Limb (tissue), 2 donors: Measurements from ENCODE around the gene TNPO1.
"Not testable (repeated sequence)": the region's sequence is repeated elsewhere in the genome, so short reads cannot be mapped to it uniquely, and the experiment has no call there.

Source experiments
- DNase-seq, 2 donors: peaks; one replicate each; pipeline ENCODE4 v3.0.0-alpha.2; 2016; ENCODE audit errors: extremely low spot score in 2 of 2

The TNPO1 gene

DNA sequence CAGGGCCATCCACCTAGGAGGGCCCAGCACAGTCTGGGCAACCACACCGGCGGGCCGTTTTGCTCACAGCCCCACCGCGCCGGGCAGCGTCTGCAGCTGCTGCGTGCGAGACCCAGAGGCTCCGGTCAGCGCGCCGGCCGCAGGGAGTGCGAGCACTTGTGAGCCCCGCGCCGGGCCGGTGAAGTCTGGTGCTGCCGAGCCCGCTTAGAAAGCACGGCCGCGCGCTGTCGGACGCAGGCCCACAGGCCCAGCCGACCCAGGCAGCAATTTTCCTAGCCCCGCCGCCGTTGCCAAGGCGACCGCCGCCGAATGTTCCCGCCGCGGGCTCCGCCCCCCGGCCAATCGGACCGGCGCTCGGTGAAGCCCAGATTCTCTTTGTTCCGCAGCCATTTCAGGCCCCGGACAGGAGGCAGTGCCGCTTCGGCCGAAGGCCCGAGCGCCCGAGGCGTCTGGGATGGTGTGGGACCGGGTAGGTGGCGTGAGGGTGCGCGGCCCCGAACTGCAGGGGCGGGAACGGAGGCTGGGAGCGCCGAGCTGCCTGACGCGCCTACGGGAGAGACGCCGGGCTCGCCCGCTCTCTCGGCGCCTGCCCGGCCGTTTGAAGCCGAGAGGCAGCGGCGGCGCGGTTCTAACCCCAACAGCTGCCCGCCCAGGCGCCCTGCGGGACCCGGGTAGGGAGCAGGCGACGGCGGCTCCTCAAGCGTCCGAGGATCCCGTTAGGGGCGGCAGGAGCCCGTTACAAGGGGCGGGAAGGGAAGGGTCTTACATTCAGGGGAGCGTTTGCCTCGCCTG, at the start of gene TNPO1:
TNPO1 (plus strand) TSS at position 378 of the 792 bp plus-strand sequence; CDS start at position 455, 77 bp downstream.
- peak; percentile 89 to 97 for DNase-seq

DNA sequence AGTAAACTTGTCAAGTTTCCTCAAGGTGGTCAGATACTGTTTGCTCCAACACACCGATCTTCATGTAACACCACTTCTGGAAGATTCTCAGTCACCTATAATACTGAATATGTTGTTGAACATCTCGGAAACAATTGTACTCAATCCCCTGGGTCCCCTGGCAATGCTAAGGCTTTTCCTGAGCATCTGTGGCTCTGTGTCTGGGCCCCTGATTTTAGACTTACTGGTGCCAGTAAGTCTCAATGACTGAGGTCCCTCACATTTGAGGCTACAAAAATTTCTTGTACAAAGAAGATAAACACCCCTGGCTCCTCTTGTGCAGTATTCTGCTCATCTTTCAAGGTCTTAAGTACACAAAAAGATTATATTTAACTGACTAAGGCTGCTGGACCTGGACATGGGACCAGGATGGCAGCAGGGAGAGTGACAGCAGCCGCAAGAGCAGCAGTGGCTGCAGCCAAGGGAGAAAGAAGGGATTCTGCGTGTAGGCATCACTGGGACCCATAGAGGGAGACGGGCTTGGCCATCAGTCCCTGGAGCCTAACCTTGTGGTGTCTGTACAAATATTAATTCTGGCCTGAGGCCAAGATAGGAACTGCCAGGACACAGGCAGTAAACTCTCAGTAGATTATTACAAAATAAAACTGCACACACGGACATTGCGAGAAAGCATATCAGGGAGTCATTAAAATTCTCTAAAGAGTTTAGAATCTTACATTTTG, 49.0 kb upstream of the TNPO1 start:
- DNase-seq, result no peak

DNA sequence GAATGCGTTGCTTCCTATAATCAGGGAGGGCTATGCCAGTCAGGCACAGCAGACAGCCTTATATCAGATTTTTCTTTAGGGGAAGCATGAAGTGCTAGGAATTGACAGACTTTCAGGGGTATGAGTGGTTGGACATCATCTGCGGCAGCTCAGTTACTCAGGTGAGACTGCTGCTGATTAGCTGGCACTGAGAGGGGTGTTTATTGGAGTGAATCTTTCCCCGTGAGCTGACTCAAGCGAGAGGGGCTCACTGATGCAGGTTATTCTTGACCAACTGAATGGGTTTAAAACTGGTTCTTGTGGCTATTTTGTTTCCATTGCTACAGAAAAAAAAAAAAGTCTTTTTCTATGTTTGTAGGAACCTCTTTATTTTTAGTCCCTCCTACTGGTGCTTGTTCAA, 46.2 kb upstream of the TNPO1 start:
- DNase-seq, result no peak

DNA sequence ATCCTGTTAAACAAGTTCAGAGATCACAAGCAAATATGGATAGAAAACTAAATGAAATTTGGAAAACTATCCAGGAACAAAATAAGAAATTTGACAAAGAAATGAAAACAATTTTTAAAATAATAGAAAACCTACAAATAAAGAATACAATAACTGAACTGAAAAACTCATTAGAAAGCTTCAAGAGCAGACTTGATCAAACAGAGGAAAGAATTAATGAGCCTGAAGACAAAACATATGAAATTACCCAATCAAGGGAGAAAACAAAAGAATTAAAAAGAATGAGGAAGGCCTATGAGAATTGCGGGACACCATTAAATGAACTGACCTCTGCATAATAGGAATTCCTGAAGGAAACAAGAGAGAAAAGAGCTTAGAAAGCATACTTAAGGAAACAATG, 39.8 kb upstream of the TNPO1 start:
- DNase-seq, result no peak

DNA sequence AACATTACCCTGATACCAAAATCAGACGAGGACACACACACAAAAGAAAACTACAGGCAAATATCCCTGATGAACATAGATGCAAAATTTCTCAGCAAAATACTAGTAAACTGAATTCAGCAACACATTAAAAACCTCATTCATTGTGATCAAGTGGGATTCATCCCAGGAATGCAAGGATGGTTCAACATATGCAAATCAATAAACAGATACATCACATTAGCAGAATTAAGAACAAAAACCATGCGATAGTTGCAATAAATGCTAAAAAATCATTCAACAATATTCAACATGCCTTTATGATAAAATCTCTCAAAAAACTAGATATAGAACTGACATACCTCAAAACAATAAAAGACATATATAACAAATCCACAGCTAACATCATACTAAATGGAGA, 36.9 kb upstream of the TNPO1 start:
- no peak for DNase-seq

DNA sequence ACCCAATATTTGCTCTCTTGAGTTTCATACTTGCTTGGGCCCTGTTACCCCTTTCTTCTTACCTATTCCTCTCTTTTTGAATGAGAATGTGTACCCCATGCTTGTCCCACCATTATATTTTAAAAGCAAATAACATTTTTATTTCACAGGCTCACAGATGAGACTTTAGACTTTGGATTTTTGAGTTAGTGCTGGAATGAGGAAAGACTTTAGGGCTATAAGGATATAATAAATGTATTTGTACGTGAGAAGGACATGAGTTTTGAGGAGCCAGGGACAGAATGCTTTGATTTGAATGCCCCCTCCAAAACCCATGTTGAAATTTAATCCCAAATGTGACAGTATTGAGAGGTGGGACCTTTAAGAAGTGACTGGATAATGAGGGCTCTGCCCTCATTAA, 33.1 kb upstream of the TNPO1 start:
- DNase-seq, result no peak

DNA sequence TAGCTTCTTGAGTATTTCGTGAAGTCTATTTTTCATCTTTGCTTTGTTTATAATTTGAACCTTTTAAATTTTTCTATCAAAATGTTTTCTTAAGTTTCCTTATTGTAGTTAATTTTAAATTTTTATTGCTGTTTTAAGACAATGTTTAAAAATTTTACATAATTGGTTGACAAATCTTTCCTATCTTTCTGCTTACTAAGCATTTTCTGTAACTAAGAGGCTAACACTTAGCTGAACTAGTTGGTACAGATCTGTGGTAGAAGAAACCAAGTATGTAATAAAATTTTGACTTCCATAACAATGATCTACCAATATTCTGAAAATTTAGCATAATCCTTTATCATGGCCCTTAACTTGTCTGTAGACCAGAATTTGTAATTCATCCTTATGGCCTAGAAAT, 32.3 kb upstream of the TNPO1 start:
- DNase-seq, result no peak

DNA sequence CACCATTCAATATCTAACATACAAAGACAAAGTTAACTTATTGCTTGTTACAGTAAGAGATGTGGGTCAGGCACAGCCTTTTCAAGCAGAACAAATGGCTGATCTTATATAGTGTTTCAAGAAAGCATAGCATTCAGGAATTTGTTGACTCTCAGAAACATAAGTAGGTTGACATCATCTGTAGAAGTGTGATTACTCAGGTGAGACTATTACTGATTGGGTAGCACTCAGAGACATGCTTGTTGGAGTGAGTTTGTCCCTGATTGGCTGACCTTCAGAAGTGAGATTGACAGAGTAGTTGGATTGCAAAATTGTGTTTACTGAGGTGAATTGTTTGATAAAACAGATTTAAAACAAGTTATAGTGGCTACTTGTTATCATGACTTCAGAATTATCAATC, 30.7 kb upstream of the TNPO1 start:
- no peak for DNase-seq

DNA sequence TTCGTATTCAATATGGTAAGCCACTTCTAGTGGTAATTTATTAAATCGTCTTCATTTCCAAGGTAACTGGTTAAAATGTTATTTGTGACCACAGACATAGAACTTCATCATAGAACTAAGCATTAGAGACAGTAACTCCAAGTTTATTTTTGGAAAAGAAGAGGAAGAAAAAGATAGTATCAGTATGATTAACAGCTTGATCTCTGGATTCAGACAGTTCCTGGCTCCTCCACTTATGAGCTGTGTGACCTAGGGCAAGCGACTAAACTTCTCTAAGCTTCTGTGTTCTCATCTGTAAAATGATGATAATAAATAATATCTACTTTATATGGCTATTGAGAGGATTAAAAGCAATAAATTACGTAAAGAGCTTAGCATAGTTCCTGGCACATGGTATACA, 29.8 kb upstream of the TNPO1 start:
- no peak for DNase-seq

DNA sequence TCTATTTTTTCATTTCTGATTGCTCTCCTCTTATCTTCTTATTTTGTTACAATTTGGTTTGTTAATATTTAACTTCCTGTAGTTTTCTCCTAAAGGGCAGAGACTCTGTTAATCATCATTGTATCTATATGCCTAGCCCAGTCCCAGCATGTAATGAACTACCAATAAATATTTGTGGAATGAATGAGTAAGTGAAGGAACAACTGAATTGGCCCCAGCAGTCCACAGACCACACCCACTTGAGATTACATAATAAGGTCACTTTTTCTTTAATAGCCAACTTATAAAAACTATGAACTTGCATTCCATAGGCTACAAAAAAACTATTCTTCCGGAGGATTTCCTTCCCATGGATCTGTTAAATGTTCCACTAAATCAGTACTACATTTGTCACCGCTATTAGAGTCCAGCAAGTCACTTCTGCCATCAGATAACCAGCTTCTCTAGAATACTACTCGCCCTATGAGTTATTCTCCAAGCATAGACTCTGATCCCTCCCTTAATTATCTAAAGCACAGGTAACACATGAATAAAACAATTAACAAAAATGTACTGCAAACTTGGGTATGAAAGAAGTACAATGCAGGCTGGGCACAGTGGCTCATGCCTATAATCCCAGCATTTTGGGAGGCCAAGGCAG, 27.5 kb upstream of the TNPO1 start:
- DNase-seq, result no peak

DNA sequence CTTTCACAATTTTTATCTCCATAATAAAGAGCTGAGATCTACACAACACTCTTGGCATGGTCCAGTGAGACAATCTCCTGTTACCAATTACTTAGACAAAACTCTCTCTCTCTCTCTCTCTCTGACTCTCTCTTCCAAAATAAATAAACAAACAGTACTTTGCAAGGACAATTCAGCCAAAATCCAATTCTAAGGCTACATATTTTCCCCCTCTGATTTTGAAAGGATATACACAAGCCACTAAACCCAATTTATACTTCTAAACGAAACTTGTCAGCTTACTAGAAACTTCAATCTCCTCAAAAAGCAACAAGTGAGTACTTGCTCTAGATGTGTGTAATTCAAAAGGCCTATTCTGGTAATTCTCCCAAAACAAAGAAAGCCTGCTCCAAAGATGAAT, 26.3 kb upstream of the TNPO1 start:
- no peak for DNase-seq

DNA sequence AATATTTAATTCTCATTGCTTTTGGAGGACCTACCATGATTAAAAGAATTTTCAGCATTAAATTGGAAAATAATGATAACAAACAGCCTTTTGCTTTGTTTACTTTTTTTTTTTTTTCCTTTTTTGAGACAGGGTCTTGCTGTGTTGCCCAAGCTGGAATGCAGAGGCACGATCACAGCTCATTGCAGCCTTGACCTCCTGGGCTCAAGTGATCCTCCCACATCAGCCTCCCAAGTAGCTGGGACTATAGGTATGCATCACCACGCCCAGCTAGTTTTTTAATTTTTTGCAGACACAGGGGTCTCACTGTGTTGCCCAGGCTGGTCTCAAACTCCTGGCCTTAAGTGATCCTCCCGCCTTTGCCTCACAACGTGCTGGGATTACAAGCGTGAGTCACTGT, 23.8 kb upstream of the TNPO1 start:
- DNase-seq, result not testable (repeated sequence)

DNA sequence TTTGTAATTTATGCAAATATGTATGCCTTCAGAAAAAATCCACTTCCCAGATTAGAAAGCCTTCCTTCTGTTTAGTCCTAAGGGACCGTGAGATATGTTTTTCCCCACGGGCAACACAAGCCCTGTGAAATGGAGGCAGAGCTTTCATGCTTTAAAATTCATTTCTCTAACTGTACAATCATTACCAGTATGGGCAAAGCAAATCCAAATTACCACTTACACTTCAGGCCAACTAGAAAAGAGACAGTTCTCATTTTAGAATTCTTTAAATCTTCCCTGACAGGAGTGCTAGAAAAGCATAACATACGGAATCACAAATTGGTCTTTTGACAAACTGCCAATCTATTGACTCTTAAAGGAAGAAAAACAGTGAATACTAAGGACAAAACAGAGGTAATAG, 20.5 kb upstream of the TNPO1 start:
- no peak for DNase-seq

DNA sequence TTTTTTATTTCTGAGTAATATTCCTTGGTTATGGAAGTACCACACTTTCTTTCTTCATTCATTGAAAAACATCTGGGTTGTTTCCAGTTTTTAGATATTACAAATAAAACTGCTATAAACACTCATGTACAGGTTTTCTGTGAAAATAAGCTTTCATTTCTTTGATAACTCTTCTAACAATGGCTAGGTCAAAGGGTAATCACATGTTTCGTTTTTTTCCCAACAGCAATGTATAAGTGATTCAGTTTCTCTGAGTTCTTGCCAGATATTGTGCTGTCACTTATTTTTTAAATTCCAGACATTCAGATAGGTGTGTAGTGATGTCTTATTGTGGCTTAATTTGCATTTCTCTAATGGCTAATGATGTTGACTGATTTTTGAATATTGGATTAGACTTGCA, 16.7 kb upstream of the TNPO1 start:
- DNase-seq, result no peak

DNA sequence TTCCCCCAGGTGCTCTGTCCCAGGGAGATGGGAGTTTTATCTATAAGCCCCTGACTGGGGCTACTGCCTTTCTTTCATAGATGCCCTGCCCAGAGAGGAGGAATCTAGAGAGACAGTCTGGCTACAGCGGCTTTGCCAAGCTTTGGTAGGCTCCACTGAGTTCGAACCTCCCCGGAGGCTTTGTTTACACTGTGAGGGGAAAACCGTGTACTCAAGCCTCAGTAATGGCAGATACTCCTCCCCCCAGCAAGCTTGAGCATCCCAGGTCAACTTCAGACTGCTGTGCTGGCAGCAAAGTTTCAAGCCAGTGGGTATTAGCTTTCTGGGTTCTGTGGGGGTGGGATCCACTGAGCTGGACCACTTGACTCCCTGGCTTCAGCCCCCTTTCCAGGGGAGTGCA, 7.8 kb upstream of the TNPO1 start:
- DNase-seq, result not testable (repeated sequence)

DNA sequence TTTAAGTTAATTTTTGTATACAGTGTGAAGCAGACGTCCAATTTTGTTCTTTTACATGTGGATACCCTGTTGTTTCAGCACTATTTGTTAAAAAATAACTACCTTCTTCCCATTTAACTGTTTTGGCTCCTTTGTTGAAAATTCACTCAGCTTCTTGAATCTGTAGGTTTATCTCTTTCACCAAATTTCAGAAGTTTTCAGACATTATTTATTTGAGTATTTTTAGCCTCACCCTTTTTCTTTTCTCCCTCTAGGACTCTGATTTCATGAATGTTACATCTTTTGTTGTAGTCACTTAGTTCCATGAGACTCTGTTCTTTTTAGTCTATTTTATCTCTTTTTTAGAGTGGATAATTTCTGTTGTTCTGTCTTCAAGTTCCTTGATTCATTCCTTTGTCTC, 4.6 kb upstream of the TNPO1 start:
- DNase-seq, result no peak

DNA sequence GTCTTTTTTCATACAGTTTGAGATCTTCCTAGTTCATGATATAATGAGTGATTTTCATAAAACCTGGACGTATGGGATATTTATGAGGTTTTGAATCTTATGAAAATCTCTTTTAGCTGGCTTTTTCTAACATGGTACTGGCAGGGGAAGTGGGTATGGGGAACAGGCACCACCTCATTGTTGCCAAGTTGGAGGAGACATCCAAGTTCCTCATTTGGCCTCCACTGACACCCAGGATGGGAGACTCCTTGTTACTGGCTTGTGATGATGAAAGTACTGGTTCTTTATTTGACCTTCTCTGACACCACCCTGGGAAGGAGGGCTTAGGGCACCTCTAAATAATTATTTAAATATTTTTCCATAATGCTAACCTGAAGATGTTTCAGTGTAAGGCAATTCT, 4.0 kb upstream of the TNPO1 start:
- DNase-seq, result no peak

DNA sequence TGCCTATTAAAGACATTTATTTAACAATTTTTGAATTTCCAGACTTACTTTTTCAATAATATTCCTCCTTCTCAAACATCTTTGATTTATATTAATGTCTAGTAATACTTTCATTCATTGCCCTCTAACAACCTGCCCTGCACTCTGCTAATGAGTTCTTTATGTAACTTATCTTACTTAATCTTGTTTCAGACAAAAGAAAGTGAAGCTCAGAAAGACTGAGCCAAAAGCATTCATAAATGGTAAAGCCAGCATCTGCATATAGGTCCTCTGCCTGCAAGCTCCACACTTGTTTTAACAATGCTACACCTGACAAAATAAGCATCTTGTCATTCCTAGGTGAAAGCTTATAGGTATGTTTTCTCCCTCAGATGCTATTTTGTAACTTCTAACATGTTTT, 2.4 kb upstream of the TNPO1 start:
- DNase-seq, result no peak

DNA sequence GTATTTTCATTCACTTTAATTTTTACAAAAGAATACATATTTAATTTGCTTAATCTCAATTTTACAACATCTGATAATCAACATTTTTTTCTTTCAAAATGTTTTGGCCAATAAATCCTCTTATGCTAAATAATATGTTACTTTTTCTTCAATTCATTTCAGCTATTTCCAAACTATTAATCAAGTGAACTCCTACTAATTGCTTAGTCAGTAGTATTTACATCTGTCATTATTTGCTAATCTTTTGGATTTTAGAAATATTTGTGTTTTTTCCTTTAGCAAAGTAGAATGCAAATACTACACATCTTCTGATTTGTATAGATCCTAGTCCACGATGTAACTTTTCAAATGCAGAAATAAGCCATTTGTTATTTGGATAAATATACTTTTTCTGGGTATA, 1.6 kb upstream of the TNPO1 start:
- DNase-seq, result no peak

DNA sequence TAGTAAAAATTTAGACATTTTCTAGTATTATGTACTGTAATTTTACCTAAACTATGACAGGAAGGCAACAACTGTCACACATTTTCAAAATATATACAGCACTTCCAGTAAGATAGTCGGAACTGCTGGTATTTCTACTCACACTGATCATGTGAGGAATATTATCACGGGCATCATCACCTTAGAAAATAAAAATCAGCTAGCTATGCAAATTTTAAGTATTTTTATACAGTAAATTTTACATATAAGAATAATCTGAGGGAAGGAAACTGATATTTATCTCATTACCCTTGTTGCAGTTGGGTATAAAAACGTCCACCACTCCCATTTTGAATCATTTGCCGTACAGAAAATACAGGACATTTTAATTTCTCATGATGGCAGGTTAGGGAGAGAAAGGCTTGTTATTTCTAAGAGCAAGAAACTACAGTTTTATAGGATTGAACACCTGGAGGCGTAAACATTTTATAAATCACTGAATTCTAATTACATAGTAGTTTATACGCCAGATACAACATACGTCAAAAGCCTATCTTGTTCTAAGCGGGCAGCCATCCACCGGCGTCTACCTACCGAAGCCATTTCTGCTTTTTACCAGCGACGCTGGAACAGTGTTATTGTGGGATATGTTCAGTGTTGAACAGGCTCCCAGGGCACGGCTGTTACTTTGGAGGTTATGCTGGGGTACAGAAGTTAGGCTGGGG, 729 bp upstream of the TNPO1 start:
- DNase-seq, result peak in 1 of 2 donors; percentile 38

DNA sequence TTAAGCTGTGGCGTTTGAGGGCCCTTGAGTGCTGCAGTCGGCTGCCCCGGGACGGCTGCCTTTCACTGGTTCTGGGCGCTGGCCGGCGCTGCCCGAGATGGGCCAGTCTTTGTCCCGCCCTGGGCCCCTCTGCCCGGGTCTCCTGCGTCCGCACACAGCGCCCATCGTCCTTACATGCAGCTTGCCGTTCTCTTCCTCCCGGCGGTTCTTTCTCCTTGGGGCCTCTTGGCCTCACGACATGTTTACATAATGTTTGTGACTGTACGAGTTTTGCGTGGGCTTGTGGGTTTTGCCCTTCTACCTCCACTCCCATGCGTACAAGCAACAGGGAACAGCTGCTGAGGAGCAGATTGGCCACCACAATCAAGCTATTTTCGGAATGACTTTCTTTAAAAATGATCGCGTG, 618 bp downstream of the TNPO1 start:
- DNase-seq, result peak; percentile 34 to 82

DNA sequence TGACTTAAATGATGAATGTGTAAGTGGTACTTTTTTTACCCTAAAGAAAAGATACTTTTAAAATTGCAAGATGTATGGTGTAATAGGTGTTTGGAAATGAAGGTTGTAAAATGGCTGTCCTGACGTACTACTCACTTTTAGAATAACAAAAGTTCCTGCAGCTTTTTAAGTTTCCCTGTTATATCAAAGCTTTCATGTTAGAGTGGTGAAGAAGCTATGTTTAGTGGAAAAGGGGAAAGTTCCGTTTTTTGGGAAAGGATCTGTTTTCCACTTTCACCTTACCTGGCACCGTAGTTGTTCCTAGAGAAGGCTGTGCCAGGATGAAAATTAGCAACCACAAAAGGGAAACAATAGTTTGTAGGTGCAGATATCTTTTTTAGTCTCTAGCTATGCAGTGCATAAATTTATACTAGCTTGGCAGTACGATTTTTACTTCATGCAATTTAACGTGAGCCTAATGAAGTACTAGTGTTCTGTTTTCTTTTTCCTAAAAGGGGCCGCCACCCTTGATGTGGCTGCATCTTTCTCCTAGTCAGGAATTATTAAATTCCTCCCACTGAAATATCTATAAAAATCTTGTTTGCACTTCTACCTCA, 1.3 kb downstream of the TNPO1 start:
- peak in 1 of 2 donors; percentile 21 for DNase-seq
